ENCODE measurements around the gene TAOK3. TPM values are rescaled to one million over a fixed set of nuclear protein-coding genes. Genes with fewer than 3 reads are reported as not detected.
"Not testable (repeated sequence)": the region's sequence is repeated elsewhere in the genome, so short reads cannot be mapped to it uniquely, and the experiment has no call there.

The TAOK3 gene
- total RNA-seq, 1 experiment from 2014 or later = 17.7 TPM

GRCh38 chr12:118136559-118137003, 236.1 kb downstream of the TAOK3 start:
- H3K27me3 Mint-ChIP-seq (ENCODE audit: insufficient read depth, unreplicated experiment) = no peaks in the 10 kb centered on the region

GRCh38 chr12:118135788-118136558, 236.7 kb downstream of the TAOK3 start, which contains the start of gene PEBP1:
TSS of gene PEBP1 (plus strand) at chr12:118136124. CDS start at chr12:118136210, 86 bp downstream.
- intact Hi-C loops (cut with micrococcal nuclease; ENCODE audit: unreplicated experiment) = no loop called here

More at GRCh38 chr12:118136559-118137003, 236.1 kb downstream of the TAOK3 start:
- CTCF ChIA-PET = interaction anchor here (0.6 to 1.0 kb wide), 2 partner anchors 56 to 240 kb away, joined by 4 read pairs; partner anchors contain the start of gene SUDS3
- intact Hi-C loops (cut with micrococcal nuclease; ENCODE audit: unreplicated experiment) = no loop called here
- Histone ChIP-seq H3K4me1 (peaks cover 13% of the 10 kb centered on the region), H3K36me3 (ENCODE audit: control insufficient read depth, insufficient read depth, low read length) (peaks cover 2% of the 10 kb centered on the region; the same call in 1 of the 2 replicates), H3K27me3 (replicated peaks; ENCODE audit: control insufficient read depth, insufficient read depth, low read length) (no peaks in the 10 kb centered on the region), H3K4me3 (ENCODE audit: low read depth, low read length) (peak overlapping the region; percentile 74), H3K9me3 (no peaks in the 10 kb centered on the region)
- H3K36me3 Mint-ChIP-seq (ENCODE audit: insufficient read depth, unreplicated experiment) = peaks cover 33% of the 10 kb centered on the region
- POLR2A ChIA-PET = interaction anchor here (0.6 to 1.1 kb wide), 4 partner anchors 74 to 261 kb away, joined by 3 to 4 read pairs (median 3); partner anchors contain the start of gene TAOK3
- peak overlapping the region; percentile 87 for H3K4me3 Mint-ChIP-seq (ENCODE audit: unreplicated experiment)
- H3K27ac Mint-ChIP-seq (ENCODE audit: unreplicated experiment) = peak overlapping the region; percentile 76
- no TSS peak for BruUV-seq (replicated peaks)
- TF ChIP-seq CTCF (IDR thresholded peaks at IDR 0.05; ENCODE audit: insufficient read depth in 1 of 2, low read depth in 1 of 2, low read length in 1 of 2, severe bottlenecking in 1 of 2, unreplicated experiment in 1 of 2) = no peak
- no peaks in the 10 kb centered on the region for H3K4me1 Mint-ChIP-seq (ENCODE audit: low read depth, unreplicated experiment)
- H3K9me3 Mint-ChIP-seq (ENCODE audit: unreplicated experiment) = no peaks in the 10 kb centered on the region
- peak; percentile 20 to 41 for DNase-seq

GRCh38 chr12:118129436-118129835, 243.3 kb downstream of the TAOK3 start:
- H3K36me3 Mint-ChIP-seq (ENCODE audit: insufficient read depth, unreplicated experiment); intact Hi-C loops (cut with micrococcal nuclease; ENCODE audit: unreplicated experiment); H3K4me3 ChIP-seq (ENCODE audit: low read depth, low read length); H3K4me1 Mint-ChIP-seq (ENCODE audit: low read depth, unreplicated experiment); H3K27me3 ChIP-seq (replicated peaks; ENCODE audit: control insufficient read depth, insufficient read depth, low read length); H3K27me3 Mint-ChIP-seq (ENCODE audit: insufficient read depth, unreplicated experiment); BruUV-seq (replicated peaks); CTCF ChIA-PET; POLR2A ChIA-PET; DNase-seq; H3K27ac Mint-ChIP-seq (ENCODE audit: unreplicated experiment); H3K36me3 ChIP-seq (ENCODE audit: control insufficient read depth, insufficient read depth, low read length); H3K9me3 Mint-ChIP-seq (ENCODE audit: unreplicated experiment); H3K4me1 ChIP-seq; H3K4me3 Mint-ChIP-seq (ENCODE audit: unreplicated experiment); H3K9me3 ChIP-seq: not testable (repeated sequence)

More at GRCh38 chr12:118135788-118136558, 236.7 kb downstream of the TAOK3 start, which contains the start of gene PEBP1:
- Histone ChIP-seq H3K9me3 (no peaks in the 10 kb centered on the region), H3K4me1 (peaks cover 13% of the 10 kb centered on the region), H3K4me3 (ENCODE audit: low read depth, low read length) (peak within 1 kb of the TSS; percentile 74), H3K27me3 (replicated peaks; ENCODE audit: control insufficient read depth, insufficient read depth, low read length) (no peaks in the 10 kb centered on the region), H3K36me3 (ENCODE audit: control insufficient read depth, insufficient read depth, low read length) (peaks cover 2% of the 10 kb centered on the region; the same call in 1 of the 2 replicates)
- Mint-ChIP-seq H3K9me3 (ENCODE audit: unreplicated experiment) (no peaks in the 10 kb centered on the region), H3K27me3 (ENCODE audit: insufficient read depth, unreplicated experiment) (no peaks in the 10 kb centered on the region), H3K27ac (ENCODE audit: unreplicated experiment) (peak within 1 kb of the TSS; percentile 76), H3K36me3 (ENCODE audit: insufficient read depth, unreplicated experiment) (peaks cover 27% of the 10 kb centered on the region), H3K4me3 (ENCODE audit: unreplicated experiment) (peak within 1 kb of the TSS; percentile 87), H3K4me1 (ENCODE audit: low read depth, unreplicated experiment) (no peaks in the 10 kb centered on the region)
- TF ChIP-seq CTCF (IDR thresholded peaks at IDR 0.05; ENCODE audit: insufficient read depth in 1 of 2, low read depth in 1 of 2, low read length in 1 of 2, severe bottlenecking in 1 of 2, unreplicated experiment in 1 of 2) = no peak
- ChIA-PET POLR2A (interaction anchor here (0.5 to 1.1 kb wide), 6 partner anchors 32 to 977 kb away, joined by 3 to 5 read pairs (median 3); partner anchors contain the start of genes TAOK3 and VSIG10), CTCF (interaction anchor here (0.6 to 1.4 kb wide), 4 partner anchors 15 to 240 kb away, joined by 3 to 4 read pairs (median 4); partner anchors contain the start of gene SUDS3)
- no TSS peak for BruUV-seq (replicated peaks)
- peak; percentile 90 to 91 for DNase-seq
